Mucosa of descending colon (tissue), 3 donors: ENCODE results near the gene NUMB. TPM values are rescaled to one million over a fixed set of nuclear protein-coding genes. Genes with fewer than 3 reads are reported as not detected.
"Not testable (repeated sequence)": the region's sequence is repeated elsewhere in the genome, so short reads cannot be mapped to it uniquely, and the experiment has no call there.

ENCODE experiments used
- ATAC-seq: fragments of 200-7000 bp; cut with Tn5 transposase; one replicate; pipeline ENCODE4 v1.9.1; 2020; ENCODE audit warnings: mild to moderate bottlenecking, moderate library complexity
- DNase-seq, 3 donors: peaks; one replicate each; pipeline ENCODE4 v3.0.0-alpha.2; 2020
- H3K36me3 ChIP-seq: fragments of 200-600 bp; one replicate; pipeline ENCODE4 v1.8.0; 2021; ENCODE audit warnings: low read depth, mild to moderate bottlenecking
- H3K4me1 ChIP-seq: fragments of 200-600 bp; one replicate; pipeline ENCODE4 v1.8.0; 2021; ENCODE audit warnings: low read depth, mild to moderate bottlenecking
- H3K4me3 ChIP-seq: fragments of 200-600 bp; one replicate; pipeline ENCODE4 v1.8.0; 2021; ENCODE audit warnings: mild to moderate bottlenecking
- H3K9me3 ChIP-seq: fragments of 200-600 bp; one replicate; pipeline ENCODE4 v1.8.0; 2021; ENCODE audit warnings: mild to moderate bottlenecking
- CTCF ChIP-seq: fragments of 200-600 bp; IDR thresholded peaks from one replicate; pipeline ENCODE4 v1.8.0; 2022; ENCODE audit warnings: antibody characterized with exemption, mild to moderate bottlenecking
- intact Hi-C, 2 donors: fragments of 100-400 bp; cut with DNase I in 1 of 2; cut with micrococcal nuclease in 1 of 2; formaldehyde crosslinking; loops; one replicate each; pipeline versions ENCODE4 v1.11.0 to v1.11.1; 2022; cut with DNase I, micrococcal nuclease
- total RNA-seq, 3 donors: library from RNA; stranded (reverse); fragmentation: NEBNext Ultra II Directional in 2 of 3; extraction: Animal tissue kit (Norgen Biotek cat#: 25700) in 2 of 3; gene quantifications; one replicate each; pipeline versions ENCODE4 v1.2.1 to v1.2.4, GENCODE V29; 2021 to 2023
- donor health status: DM: no; HTN: no; CAD: no; lungs with moderate emphysema.
- donor health status: DM: no; HTN: no; CAD: no.
- donor health status: DM: no; HTN: yes; CAD: no.

NUMB gene
- total RNA-seq, 3 donors from 2014 or later = 98.5 to 115 (median 112) TPM

DNA sequence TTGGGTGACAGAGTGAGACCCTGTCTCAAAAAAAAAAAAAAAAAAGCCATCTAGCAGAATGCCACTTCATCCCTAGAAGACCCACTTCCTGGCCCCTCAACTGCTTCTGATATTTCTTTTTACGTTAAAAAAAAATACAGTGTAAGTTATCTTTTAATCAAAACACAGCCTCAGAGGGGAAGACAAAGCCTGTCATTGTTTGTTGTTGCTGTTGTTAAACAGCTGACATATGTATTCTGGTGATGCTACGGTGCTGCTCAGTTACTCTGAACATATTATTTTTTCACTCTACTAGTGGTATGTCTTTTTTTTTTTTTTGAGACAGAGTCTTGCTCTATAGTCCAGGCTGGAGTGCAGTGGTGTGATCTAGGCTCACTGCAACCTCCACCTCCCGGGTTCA, 145.7 kb downstream of the NUMB start:
- H3K36me3 ChIP-seq = no peaks in the 10 kb centered on the region
- no peak for TF ChIP-seq CTCF
- DNase-seq (no peak), ATAC-seq (no peak)
- H3K4me3 ChIP-seq = no peak overlapping the region
- H3K4me1 ChIP-seq = peaks cover 4% of the 10 kb centered on the region
- no peaks in the 10 kb centered on the region for H3K9me3 ChIP-seq
- intact Hi-C loops = no loop called here

DNA sequence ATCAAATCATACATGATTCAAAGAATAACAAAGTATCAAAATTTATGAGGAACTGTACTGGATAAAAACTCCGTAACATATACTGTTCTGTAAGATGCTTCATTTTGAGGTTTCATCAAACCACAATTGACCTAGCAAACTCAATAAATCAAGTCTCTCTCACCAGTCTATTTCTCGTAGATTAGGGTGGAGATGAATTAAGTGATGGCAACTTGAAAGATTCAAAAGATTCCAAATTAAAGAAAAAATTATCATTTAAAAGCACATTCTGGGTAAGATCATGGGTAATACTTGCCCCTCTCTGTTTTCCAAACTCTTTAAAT, 146.7 kb downstream of the NUMB start:
- DNase-seq (no peak), ATAC-seq (no peak)
- intact Hi-C loops = no loop called here
- Histone ChIP-seq H3K4me1 (peaks cover 4% of the 10 kb centered on the region), H3K36me3 (no peaks in the 10 kb centered on the region), H3K9me3 (no peaks in the 10 kb centered on the region), H3K4me3 (no peak overlapping the region)
- TF ChIP-seq CTCF = no peak

DNA sequence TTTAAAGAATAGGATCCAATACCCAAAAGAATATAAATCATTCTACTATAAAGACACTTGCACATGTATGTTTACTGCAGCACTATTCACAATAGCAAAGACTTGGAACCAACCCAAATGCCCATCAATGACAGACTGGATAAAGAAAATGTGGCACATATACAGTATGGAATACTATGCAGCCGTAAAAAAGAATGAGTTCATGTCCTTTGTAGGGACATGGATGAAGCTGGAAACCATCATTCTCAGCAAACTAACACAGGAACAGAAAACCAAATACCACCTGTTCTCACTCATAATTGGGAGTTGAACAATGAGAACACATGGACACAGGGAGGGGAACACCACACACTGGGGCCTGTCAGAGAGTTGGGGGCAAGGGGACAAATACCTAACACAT, 149.1 kb downstream of the NUMB start:
- not testable (repeated sequence) for DNase-seq, H3K36me3 ChIP-seq, ATAC-seq

DNA sequence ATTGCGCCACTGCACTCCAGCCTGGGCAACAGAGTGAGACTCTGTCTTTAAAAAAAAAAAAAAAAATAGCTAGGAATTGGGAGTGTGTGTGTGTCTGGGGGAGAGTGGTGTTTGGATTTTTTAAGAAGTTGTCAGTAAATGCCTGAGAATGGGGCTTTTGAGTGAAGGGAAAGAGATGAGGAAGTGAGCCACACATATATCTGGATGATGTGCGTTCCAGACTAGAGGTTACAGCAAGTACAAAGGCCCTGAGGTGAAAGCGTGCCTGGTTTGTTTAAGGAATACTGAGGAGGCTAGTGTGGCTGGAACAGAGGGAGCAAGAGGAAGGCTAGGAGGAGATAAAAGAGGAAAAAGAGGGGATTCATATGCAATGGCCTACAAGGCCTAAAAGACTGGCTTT, 151.1 kb downstream of the NUMB start:
- no peak for ATAC-seq
- Histone ChIP-seq H3K9me3 (no peaks in the 10 kb centered on the region), H3K4me1 (no peaks in the 10 kb centered on the region), H3K36me3 (no peaks in the 10 kb centered on the region), H3K4me3 (no peak overlapping the region)
- TF ChIP-seq CTCF = no peak
- intact Hi-C loops = no loop called here
- DNase-seq = no peak

More for the DNA sequence above, 149.1 kb downstream of the NUMB start:
- H3K9me3 ChIP-seq, H3K4me3 ChIP-seq, intact Hi-C loops, H3K4me1 ChIP-seq: not testable (repeated sequence)

- Histone ChIP-seq H3K9me3 (no peaks in the 10 kb centered on the region), H3K36me3 (no peaks in the 10 kb centered on the region), H3K4me1 (peaks cover 4% of the 10 kb centered on the region), H3K4me3 (no peak overlapping the region)
- ATAC-seq (no peak), DNase-seq (no peak)
- intact Hi-C loops = no loop called here
- TF ChIP-seq CTCF = no peak
Measured at GRCh38 chr14:73305499-73305898, 152.8 kb downstream of the NUMB start.

DNA sequence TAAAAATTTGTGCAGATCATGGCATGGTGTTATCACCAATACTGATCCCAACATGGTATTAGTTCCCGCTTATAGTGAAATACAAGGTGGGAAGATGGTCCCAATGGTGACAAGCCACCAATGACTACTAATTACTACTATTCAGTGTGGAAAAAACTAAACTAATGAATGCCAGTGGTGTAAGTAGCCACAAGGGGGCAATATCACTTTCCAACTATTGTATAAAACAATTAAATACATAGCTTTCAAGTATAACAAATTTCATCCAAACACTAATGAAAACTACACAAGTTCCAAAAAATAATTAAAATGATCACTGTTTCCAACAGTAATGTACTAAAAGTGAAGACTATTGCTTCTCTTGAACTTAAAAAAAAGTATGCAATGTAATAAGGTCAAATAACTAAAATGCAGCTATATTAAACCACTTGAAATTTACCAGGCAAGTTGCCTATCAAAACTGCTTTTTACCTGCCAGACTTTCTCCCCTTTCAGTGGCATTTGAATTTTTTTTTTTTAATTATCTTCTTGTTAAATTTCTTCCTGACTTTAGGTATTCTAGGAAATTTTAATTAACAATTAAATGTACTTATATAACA, 163.0 kb downstream of the NUMB start:
- intact Hi-C loops = loop anchor here in 1 of 2 donors (5.0 kb wide), 1 partner anchor 177 kb away; no protein-coding TSS in a partner anchor
- H3K9me3 ChIP-seq = no peaks in the 10 kb centered on the region
- no peaks in the 10 kb centered on the region for H3K36me3 ChIP-seq
- peak; percentile 33 for TF ChIP-seq CTCF
- DNase-seq (peak in 1 of 3 donors; percentile 64), ATAC-seq (peak; percentile 55)
- no peak overlapping the region for H3K4me3 ChIP-seq
- peaks cover 43% of the 10 kb centered on the region for H3K4me1 ChIP-seq
